ENCODE data around the gene ZC3H10.
A peak's percentile ranks its signal among the peaks of the same experiment; 100 is the strongest.

DNA sequence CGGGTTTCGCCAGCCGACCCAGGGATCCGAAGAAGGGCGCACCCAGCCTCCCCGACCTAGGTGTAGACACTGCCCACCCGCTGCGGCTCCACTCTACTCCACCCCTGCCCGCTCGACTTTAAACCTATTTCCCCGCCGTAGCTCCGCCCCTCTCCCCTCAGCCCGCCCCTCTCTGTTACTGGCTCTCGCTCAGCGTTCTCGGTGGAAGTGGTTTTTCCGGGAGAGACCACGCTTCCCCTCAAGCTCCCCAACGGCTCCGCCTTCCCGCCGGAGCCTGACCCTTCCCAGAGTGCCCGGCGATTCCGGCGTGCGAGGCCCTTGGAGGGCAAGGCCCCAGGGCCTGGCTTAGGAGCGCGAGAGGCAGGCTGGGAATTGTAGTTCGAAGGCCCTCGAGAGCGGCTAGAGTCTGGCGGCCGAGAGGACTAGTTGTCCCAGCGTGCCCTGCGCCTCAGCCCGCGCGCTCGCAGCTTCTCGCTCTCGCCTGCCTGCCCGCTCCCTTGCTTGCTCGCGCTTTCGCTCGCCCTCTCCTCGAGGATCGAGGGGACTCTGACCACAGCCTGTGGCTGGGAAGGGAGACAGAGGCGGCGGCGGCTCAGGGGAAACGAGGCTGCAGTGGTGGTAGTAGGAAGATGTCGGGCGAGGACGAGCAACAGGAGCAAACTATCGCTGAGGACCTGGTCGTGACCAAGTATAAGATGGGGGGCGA lies 13.8 kb upstream of the ZC3H10 start, which contains the start of gene PA2G4:
- TF ChIP-seq, protein P1, sequence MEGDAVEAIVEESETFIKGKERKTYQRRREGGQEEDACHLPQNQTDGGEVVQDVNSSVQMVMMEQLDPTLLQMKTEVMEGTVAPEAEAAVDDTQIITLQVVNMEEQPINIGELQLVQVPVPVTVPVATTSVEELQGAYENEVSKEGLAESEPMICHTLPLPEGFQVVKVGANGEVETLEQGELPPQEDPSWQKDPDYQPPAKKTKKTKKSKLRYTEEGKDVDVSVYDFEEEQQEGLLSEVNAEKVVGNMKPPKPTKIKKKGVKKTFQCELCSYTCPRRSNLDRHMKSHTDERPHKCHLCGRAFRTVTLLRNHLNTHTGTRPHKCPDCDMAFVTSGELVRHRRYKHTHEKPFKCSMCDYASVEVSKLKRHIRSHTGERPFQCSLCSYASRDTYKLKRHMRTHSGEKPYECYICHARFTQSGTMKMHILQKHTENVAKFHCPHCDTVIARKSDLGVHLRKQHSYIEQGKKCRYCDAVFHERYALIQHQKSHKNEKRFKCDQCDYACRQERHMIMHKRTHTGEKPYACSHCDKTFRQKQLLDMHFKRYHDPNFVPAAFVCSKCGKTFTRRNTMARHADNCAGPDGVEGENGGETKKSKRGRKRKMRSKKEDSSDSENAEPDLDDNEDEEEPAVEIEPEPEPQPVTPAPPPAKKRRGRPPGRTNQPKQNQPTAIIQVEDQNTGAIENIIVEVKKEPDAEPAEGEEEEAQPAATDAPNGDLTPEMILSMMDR (IDR thresholded peaks at IDR 0.05), result no peak
- TF ChIP-seq POLR2A (IDR thresholded peaks at IDR 0.05), result peak; percentile 80
- TF ChIP-seq POLR2AphosphoS5 (IDR thresholded peaks at IDR 0.05), result peak; percentile 86 to 89 (median 88)

All from breast epithelium (tissue), 3 donors.